Cerebellar cortex (tissue), 1 donor: ENCODE measurements around the gene SUFU.

Experiments
- DNase-seq: peaks from one replicate; pipeline ENCODE4 v3.0.0-alpha.2; 2015; ENCODE audit warnings: low spot score

SUFU gene

DNA sequence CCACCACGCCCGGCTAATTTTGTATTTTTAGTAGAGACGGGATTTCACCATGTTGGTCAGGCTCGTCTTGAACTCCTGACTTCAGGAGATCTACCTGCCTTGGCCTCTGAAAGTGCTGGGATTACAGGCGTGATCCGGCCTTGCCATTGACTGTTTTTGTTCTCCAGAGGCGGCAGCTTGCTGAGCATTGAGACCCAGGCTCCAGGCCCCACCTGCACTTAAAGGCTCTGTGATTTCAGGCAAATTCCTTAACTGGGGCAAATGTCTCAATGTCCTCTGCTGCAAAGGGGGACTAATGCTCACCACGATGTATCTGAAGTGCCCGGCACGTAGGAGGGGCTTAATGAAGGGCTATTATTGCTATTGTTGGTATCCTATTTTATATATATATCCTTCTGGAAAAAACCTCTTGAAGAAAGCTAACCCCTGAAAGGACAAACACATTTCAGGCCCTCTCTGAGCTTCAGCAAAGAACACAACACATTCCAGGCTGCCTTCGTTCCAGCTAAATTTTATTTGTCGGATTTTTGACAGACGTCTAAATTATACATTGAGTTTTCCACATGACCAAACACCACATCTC lies 169.6 kb downstream of the SUFU start:
- no peak for DNase-seq

GRCh38 chr10:102673819-102674511 lies 170.2 kb downstream of the SUFU start:
- DNase-seq, result peak; percentile 66

- DNase-seq, result no peak
Observed at GRCh38 chr10:102674566-102674965, 170.8 kb downstream of the SUFU start.

DNA sequence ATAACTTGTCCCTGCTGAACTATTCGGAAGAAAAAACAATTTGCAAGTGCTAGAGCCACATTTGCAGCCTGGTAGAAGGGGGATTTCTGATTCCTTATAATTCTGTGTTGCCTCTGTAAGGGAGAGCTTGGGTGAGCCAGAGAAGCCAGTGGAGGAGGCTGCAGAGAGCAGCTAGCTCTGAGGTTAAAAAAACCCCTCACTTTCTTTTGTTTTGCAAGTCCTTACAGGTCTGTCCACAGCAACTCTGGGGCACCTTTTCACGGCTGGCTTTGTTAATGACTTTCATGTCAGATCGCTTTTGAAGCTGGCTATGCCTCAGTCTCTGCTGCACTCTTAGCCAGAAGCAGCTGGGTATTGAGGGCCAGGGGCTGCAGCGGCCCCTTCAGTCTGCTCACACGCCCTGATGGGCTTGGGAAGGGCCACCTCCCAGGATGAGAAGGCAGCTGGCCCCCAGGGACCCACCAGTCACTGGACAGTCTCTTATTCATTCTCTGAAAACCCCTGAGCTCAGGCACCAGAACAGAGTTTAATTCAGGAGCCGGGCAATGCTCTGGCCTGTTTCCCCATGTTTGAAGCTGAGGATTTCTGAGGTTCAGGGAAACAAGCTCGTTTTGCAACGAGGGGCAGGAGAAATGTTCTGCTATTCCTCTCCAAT lies 171.4 kb downstream of the SUFU start:
- DNase-seq, result no peak

GRCh38 chr10:102675666-102676533 lies 172.1 kb downstream of the SUFU start:
- DNase-seq, result no peak

DNA sequence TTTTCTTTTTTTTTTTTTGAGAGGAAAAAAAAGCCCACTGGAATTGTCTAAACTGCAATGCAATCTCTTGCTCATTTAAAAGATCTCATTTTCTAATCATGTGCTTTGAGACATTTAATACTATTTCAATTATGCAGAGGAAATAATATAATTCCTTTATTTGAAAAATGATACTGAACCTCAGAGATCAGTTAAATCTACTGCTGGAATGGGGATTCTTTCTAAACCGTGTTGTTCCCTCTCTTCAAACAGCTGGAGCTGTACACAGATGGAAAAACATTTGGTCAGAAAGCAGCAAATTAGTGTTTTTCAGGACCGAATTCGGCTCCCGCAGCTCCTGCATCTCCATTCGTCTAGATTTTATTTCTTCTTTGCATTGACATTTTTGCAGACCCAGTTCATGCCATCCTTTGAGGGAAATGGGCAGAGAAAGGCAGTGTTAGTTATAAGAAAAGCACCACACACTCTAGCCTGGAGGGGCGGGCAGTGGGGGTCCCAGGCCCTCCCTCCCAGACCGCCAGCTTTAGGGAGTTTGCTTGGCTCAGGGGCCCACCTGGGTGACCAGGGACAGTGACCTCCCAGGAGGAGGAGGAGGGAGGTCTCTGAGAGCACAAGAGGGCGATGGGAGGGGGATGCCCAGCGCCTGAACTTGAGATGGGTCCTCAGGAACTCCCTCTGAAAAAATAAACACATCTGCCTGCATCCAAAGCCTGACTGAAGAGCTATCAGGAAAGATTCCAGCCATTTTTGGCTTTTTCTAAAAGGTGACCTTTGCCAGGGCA lies 173.0 kb downstream of the SUFU start:
- no peak for DNase-seq

DNA sequence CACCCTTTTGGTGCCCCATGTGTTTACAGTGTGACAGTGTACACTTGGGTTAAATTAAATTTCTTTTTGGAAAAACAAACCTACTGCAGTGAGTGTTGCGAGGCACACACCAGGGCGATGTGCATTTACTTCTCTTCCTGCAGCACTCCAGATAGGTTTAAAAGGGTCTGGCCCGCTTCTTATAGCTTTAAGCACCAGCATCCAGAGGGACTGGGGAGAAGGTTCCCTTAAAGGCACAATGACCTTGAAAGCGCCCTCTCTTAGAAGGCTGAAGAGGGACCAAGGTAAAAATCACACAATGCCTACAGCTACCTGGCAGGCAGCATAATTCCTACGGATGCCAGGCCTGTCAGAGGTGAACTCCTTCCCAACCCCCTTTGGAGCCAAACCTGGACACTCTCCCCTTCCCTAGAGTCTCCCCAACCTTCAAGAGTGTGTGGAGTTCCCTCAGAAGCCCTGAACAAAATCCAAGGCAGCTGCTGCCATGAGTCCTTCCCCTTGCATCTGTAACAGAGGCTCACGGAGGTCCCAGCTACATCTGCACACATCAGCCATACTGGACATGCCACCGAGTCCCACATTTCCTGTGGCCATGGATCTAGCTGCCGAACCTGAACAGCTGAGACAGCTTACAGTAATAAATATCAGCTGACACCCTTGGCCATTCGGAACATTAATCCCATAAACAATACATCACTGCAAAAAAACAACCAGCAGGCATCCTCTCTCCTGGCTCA lies 173.7 kb downstream of the SUFU start:
- no peak for DNase-seq

DNA sequence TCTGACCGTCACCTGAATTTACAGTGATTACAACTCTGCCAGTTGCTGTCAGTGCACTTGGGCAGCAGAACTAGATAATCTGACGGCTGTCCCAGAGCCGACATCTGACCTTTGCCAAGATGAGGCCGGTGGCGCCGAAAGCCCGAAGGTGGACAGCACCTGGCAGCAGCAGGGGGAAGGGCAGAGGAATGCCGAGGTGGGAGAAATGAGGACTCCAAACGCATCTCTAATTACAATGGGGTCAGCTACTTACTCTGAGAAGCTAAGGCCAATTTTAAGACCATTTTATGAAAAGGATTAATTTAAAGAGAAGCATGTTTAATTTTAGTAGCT lies 174.3 kb downstream of the SUFU start:
- DNase-seq, result no peak

DNA sequence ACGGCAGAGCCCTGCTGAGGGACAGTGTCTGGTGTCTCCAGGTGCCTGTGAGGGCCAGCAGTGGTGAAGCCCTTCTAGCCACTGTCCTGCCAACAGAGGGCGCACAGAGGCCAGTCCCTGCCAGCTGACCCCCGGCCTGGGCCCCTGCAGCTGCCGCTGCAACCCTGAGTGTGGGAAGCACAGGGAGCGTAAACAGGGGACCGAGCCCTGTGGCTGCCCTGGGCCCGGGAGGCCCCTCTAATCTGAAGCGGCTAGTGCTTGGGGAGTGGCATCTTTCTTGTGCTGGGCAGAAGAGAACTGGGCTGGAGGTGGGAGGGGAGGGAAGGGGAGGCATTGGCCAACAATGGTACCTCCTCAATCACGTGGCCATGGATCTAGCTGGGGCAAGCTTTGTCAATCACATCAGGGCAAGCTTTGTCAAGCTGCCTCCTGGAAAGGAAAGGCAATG lies 175.1 kb downstream of the SUFU start:
- DNase-seq, result peak; percentile 67

DNA sequence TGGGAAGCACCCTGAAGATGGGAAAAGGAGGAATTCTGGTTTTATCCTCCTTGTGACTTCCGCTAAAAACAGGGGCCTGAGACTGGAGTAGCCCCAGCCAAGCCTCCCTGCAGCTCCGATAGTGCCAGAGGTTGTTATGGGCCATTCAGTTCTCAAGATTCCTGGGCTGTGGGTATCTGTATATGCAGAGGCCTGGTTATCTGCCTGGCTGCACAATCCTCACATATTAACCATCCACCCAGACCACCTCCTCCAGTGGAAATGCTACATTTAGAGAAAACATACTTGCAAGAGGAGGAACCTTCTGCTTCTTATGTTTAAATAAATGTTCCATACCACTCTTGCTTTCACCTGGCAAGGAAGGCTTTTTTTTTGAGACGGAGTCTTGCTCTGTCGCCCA lies 175.8 kb downstream of the SUFU start:
- no peak for DNase-seq

DNA sequence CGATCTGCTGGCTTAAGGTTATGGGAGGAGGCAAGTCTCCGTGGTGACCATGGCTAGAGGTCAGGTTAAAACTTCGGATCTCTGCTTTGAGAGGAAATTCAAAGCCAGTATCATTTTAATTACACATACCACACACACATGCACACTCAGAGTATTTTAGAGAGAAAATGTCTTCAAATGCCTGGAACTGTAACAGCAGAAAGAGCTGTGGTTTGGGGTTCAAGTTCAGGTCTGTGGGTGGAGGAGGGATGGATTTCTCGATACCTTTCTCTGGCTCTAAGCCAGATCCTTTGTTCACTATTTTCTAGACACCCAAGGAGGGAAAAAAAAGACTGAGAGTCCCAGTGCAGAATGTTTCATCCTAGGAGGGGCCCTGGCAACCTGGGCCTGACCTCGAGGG lies 177.9 kb downstream of the SUFU start:
- no peak for DNase-seq

GRCh38 chr10:102682416-102682815 lies 178.6 kb downstream of the SUFU start:
- DNase-seq, result no peak

GRCh38 chr10:102682981-102683380 lies 179.2 kb downstream of the SUFU start:
- DNase-seq, result no peak
